HEK293 (cell line): Measurements from ENCODE around the gene TMTC1.
A peak's percentile ranks its signal among the peaks of the same experiment; 100 is the strongest.

Source experiments
- BCL11A ChIP-seq: fragments of 450-650 bp; formaldehyde crosslinking; IDR thresholded peaks from 2 replicates; pipeline ENCODE4 v1.5.1; 2016; ENCODE audit warnings: low read depth, missing biosample characterization, missing genetic modification characterization
- FEZF1 ChIP-seq: fragments of 450-650 bp; formaldehyde crosslinking; IDR thresholded peaks from 2 replicates; pipeline ENCODE4 v1.5.1; 2016; ENCODE audit warnings: missing biosample characterization, missing genetic modification characterization
- OSR2 ChIP-seq: fragments of 450-650 bp; formaldehyde crosslinking; IDR thresholded peaks from 2 replicates; pipeline ENCODE4 v1.5.1; 2016; ENCODE audit warnings: missing biosample characterization, missing genetic modification characterization
- PBX3 ChIP-seq: sonication (generic); formaldehyde crosslinking; IDR thresholded peaks from 2 replicates; pipeline ENCODE4 v1.8.1; 2022; ENCODE audit warnings: mild to moderate bottlenecking, moderate library complexity, missing genetic modification reagents
- PRDM1 ChIP-seq: fragments of 450-650 bp; formaldehyde crosslinking; IDR thresholded peaks from 2 replicates; pipeline ENCODE4; 2016; ENCODE audit warnings: missing biosample characterization, missing genetic modification characterization
- PRDM10 ChIP-seq: fragments of 450-650 bp; formaldehyde crosslinking; IDR thresholded peaks from 2 replicates; pipeline ENCODE4 v1.5.1; 2016; ENCODE audit warnings: missing biosample characterization, missing genetic modification characterization
- SP7 ChIP-seq: fragments of 450-650 bp; formaldehyde crosslinking; IDR thresholded peaks from 2 replicates; pipeline ENCODE4 v1.5.1; 2016; ENCODE audit warnings: missing biosample characterization, missing genetic modification characterization
- TRIM28 ChIP-seq: IDR thresholded peaks from 2 replicates; pipeline ENCODE4 v1.6.1; 2011; ENCODE audit warnings: low read length, control low read depth, borderline replicate concordance
- TSHZ1 ChIP-seq: fragments of 450-650 bp; formaldehyde crosslinking; IDR thresholded peaks from 2 replicates; pipeline ENCODE4 v1.5.1; 2016; ENCODE audit warnings: missing biosample characterization, missing genetic modification characterization, borderline replicate concordance
- ZBTB11 ChIP-seq: fragments of 450-650 bp; formaldehyde crosslinking; conservative IDR thresholded peaks from 2 replicates; pipeline ENCODE4 v1.5.1; 2016; ENCODE audit warnings: low read depth, missing biosample characterization, missing genetic modification characterization
- ZBTB17 ChIP-seq: fragments of 450-650 bp; formaldehyde crosslinking; IDR thresholded peaks from 2 replicates; pipeline ENCODE4 v1.5.1; 2016; ENCODE audit warnings: missing biosample characterization, missing genetic modification characterization
- ZBTB44 ChIP-seq: fragments of 450-650 bp; IDR thresholded peaks from 2 replicates; pipeline ENCODE4 v1.5.1; 2018; ENCODE audit warnings: missing biosample characterization, mild to moderate bottlenecking, missing genetic modification characterization
- ZBTB6 ChIP-seq: fragments of 450-650 bp; formaldehyde crosslinking; IDR thresholded peaks from 2 replicates; pipeline ENCODE4 v1.5.1; 2017; ENCODE audit warnings: missing biosample characterization, missing genetic modification characterization
- ZNF2 ChIP-seq: fragments of 450-650 bp; formaldehyde crosslinking; IDR thresholded peaks from 2 replicates; pipeline ENCODE4 v1.5.1; 2016; ENCODE audit warnings: missing biosample characterization, missing genetic modification characterization
- ZNF335 ChIP-seq: fragments of 450-650 bp; formaldehyde crosslinking; conservative IDR thresholded peaks from 2 replicates; pipeline ENCODE4 v1.5.1; 2016; ENCODE audit warnings: missing biosample characterization, missing genetic modification characterization
- ZNF76 ChIP-seq: fragments of 450-650 bp; formaldehyde crosslinking; IDR thresholded peaks from 2 replicates; pipeline ENCODE4; 2016; ENCODE audit warnings: low read depth, missing biosample characterization, missing genetic modification characterization, borderline replicate concordance
- ZXDB ChIP-seq: fragments of 450-650 bp; formaldehyde crosslinking; IDR thresholded peaks from 2 replicates; pipeline ENCODE4 v1.5.1; 2016; ENCODE audit warnings: missing biosample characterization, missing genetic modification characterization
- TF ChIP-seq, protein P1 (sequence below): fragments of 450-650 bp; formaldehyde crosslinking; IDR thresholded peaks from 2 replicates; pipeline ENCODE4 v1.5.1; 2016; ENCODE audit warnings: missing biosample characterization, missing genetic modification characterization
- TF ChIP-seq, protein P2 (sequence below): fragments of 450-650 bp; formaldehyde crosslinking; IDR thresholded peaks from 2 replicates; pipeline ENCODE4 v1.5.1; 2016; ENCODE audit warnings: missing biosample characterization, missing genetic modification characterization

Gene TMTC1

DNA sequence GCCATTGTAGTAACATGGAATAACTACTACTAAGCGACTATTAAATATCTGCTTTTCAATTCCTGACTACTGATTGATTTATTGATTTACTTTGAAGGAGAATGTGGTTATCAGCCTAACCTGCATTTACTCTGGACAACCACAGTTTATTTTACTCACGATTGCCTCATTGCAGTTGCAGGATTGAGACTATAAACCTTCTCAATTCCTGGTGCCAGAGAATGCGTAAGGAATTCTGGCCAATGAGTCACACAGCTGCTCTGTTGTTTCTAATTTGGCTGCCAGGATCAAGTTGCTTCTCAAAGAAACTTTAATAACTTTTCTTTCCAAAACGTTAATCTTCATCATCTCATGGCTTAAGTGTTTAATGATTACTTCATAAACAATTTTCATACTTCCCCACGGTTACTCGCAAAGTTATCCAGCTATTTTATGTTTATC, 13.1 kb upstream of the TMTC1 start (continued):
- TF ChIP-seq ZBTB6 (tag by site-specific recombination): no peak
- TF ChIP-seq, protein P1, sequence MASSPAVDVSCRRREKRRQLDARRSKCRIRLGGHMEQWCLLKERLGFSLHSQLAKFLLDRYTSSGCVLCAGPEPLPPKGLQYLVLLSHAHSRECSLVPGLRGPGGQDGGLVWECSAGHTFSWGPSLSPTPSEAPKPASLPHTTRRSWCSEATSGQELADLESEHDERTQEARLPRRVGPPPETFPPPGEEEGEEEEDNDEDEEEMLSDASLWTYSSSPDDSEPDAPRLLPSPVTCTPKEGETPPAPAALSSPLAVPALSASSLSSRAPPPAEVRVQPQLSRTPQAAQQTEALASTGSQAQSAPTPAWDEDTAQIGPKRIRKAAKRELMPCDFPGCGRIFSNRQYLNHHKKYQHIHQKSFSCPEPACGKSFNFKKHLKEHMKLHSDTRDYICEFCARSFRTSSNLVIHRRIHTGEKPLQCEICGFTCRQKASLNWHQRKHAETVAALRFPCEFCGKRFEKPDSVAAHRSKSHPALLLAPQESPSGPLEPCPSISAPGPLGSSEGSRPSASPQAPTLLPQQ (tag by site-specific recombination): peak; percentile 47; the same call in 1 of the 2 replicates
- TF ChIP-seq ZNF76 (tag by site-specific recombination): no peak
- peak; percentile 58; the same call in 1 of the 2 replicates for TF ChIP-seq OSR2 (tag by site-specific recombination)
- 0 out of 2 replicates have a peak, but pooled peaks have one; percentile 21 for TF ChIP-seq ZBTB17
- peak; percentile 55; the same call in 1 of the 2 replicates for TF ChIP-seq PRDM1
- TF ChIP-seq PBX3: no peak
- TF ChIP-seq PRDM10 (tag by site-specific recombination): no peak
- TF ChIP-seq ZNF335 (tag by site-specific recombination): 0 out of 2 replicates have a peak, but pooled peaks have one; percentile 23
- TF ChIP-seq TSHZ1 (tag by site-specific recombination): peak; percentile 75
- TF ChIP-seq TRIM28: peak; percentile 67; the same call in 1 of the 2 replicates
- peak; percentile 95 for TF ChIP-seq FEZF1 (tag by site-specific recombination)
- TF ChIP-seq, protein P2, sequence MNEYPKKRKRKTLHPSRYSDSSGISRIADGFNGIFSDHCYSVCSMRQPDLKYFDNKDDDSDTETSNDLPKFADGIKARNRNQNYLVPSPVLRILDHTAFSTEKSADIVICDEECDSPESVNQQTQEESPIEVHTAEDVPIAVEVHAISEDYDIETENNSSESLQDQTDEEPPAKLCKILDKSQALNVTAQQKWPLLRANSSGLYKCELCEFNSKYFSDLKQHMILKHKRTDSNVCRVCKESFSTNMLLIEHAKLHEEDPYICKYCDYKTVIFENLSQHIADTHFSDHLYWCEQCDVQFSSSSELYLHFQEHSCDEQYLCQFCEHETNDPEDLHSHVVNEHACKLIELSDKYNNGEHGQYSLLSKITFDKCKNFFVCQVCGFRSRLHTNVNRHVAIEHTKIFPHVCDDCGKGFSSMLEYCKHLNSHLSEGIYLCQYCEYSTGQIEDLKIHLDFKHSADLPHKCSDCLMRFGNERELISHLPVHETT: no peak; the same call in 1 of the 2 replicates
- peak; percentile 88 for TF ChIP-seq SP7
- 0 out of 2 replicates have a peak, but pooled peaks have one; percentile 45 for TF ChIP-seq ZNF2
- TF ChIP-seq ZBTB11 (tag by site-specific recombination): no peak
- peak; percentile 85 for TF ChIP-seq ZBTB44 (tag by site-specific recombination)
- TF ChIP-seq BCL11A (tag by site-specific recombination): peak; percentile 45; the same call in 1 of the 2 replicates
- TF ChIP-seq ZXDB (tag by site-specific recombination): peak; percentile 49
